HG03571 (cell line): ENCODE measurements around the gene TYMP.

Source experiments
- ATAC-seq: cut with Tn5 transposase; IDR thresholded peaks from one replicate; pipeline ENCODE4 v1.9.1; 2021; ENCODE audit not compliant: unreplicated experiment

TYMP gene

GRCh38 chr22:50485221-50486131 lies 44.3 kb downstream of the TYMP start:
- no peak for ATAC-seq

DNA sequence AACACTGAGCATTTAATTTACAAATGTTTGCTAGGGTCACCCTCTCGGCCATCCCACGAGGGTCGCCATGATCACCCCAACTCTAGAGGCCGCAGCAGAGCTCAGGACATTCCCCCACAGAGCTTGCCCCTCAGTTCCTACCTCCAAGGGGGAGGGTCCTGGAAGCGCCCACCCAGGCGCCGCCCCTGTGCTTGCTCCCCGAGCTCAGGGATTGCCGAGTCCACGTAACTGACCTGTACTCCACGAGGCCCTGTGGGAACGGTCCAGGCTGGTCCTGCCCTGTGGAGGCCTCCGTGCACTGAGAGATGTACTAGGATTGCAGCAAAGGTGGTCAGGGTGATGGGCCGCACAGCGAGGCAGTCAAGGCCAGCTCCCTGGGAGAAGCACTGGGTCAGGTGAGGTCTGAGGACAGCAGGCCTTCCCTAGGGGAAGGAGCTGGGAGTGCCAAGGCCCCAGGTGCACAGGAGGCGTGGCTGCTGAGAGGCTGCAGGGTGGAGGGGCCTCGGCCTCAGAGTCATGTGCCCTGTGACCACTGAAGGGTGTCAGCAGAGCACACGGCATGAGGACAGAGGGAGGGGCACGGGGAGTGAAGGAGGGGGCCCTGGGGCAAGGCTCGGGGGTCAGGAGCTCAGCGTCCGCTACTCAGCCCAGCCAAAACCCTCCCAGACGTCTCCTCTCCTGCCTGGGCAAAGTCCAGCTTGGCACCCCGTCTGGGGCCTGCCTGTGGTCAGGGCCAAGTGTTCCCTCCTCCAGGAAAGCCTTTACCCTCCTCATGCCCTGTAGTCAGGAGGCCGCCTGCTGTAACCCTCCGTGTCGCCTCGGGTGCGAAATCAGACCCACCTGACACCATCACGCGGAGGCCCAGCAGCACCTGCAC lies 45.6 kb downstream of the TYMP start:
- no peak for ATAC-seq

DNA sequence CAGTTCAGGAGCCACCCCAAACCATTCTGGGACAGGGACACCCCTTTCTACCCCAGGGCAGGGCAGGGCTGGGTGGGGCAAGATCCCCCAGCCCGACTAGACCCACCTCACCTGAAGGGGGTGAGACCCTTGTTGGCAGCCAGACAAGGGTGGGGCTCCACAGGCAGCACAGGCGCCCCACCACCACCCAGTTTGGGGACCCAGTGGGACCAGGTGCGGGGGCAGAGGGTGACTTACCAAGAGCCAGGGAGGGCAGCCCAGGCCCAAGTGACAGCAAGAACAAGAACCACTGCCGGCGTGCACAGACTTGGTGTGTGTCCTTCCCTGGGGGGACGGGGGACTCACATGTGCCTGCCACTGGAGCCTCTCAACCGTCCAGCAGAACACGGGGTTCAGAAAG lies 46.3 kb downstream of the TYMP start:
- no peak for ATAC-seq

DNA sequence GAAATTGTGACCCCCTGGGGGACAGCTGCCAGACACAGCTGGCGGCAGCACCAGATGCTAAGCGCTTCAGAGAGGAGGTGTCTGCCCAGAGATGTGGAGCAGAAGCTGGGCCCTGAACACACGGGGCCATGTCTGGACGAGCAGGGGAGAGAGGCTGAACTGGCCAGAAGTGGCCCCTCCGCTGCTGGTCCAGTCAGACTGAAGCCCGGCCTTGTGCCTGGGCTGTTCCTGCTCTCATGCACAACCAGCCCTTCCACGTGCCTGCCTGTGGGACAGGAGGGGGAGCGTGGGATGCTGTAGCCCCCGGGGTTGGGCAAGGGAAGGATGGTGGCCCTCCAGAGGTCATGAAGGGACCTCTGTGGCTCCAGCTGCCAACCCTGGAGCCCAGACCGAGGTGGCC lies 46.7 kb downstream of the TYMP start:
- no peak for ATAC-seq

- no peak for ATAC-seq
Observed at GRCh38 chr22:50482107-50483074, 47.4 kb downstream of the TYMP start.

DNA sequence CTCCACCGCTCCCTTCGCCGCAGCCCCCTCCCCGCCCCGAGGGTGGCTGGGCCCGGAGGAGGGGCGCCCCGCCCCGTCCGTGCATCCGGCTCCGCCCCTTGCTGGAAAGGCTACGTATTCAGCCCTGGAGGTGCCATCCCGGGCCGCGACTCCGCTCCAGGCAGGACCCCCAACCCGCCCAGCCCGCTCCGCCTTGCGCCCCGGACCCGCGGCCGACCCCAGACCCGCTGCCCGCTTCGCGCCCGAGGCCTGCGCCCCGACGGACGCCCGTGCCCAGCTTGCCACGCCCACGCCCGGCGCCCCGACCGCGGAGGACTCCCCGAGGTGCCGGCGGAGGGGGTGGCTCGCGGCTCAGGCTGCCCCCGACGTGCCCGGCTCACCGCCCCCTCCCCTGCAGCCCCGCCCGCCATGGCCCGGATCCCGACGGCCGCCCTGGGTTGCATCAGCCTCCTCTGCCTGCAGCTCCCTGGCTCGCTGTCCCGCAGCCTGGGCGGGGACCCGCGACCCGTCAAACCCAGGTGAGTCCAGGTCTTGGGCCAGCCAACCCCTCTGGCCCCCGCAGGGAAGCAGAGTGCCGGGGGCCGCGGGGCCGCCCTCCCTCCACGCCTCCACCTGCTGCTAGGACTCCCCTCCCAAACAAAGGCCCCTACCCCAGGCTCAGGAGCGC lies 48.2 kb downstream of the TYMP start, which contains the start of gene ADM2:
ADM2 (plus strand) TSS at position 104 of the 667 bp plus-strand sequence; CDS start at position 409, 305 bp downstream.
- no peak for ATAC-seq

DNA sequence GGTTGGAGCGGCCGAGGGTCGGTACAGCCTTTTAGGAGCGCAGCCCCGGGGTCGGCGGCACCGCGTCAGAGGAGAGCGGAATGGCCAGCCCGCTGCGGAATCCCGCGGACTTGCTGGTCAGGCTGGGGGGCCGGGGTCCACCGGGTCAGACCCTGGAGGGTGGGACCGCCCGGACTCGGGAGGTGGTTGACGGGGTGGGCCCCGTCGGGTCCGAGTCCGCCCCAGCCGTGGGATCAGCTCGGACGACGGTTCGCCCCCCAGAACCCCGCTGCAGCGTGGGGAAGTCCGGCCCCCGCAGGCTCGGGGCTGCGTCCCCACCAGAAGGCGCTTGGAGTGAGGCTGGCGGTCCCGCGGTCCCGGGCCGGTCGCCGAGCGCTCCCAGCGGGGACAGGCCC lies 48.8 kb downstream of the TYMP start:
- ATAC-seq, result no peak

DNA sequence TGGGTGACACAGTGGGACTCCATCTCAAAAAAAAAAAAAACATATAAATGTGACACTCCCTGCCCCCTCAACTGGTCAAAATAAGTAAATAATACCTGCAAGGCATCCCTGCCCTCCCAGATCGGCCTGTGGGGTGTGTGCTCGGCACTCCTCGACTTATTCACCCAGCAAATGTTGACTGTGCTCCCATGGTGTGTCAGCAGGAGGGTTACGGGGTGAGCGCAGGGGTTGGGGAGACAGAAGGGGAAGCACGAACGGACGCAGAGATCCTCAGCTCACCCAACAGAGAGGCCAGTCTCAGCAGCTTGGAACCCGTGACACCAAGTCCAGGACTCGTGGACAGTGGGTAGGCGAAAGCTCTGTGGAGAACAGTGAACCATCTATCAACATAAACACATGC lies 50.1 kb downstream of the TYMP start:
- ATAC-seq, result no peak

DNA sequence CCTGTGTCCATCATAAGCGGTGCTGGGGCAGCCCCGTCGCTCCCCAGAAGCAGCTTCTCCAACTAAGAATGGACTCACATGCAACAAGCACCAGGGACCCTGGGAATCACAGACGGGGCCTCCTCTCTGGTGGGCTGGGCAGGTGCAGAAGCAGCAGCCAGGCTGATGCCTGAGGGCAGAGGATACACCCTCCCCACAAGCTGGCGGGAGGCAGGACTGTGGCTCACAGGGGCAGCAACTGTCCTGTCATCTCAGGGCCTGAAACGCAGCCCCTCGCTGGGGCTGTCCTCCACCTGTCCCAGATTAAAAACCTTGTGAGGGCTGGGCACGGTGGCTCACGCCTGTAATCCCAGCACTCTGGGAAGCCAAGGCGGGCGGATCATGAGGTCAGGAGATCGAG lies 51.9 kb downstream of the TYMP start:
- ATAC-seq, result no peak

DNA sequence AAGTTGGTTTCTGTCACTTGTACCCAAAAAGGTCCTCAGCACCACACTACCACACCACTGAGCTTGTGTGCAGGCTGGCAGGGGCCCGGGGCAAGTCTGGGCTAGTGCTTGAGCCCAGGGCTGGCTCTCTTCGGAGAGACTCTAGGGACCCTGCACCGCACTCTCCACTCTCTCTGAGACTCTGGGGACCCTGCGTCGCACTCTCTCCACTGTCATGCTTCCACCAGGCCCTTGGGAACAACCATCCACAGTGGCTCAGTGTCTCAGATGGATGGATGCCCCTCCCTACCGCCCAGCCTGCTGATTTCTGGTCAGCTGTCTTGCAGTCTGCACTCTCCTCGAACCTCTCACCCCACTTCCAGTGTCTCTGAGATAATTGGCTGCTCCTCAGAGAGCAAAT lies 52.9 kb downstream of the TYMP start:
- ATAC-seq, result no peak
